Adrenal gland (tissue), 5 donors: ENCODE measurements around the gene CDK5R1.

Experiments
- POLR2A ChIP-seq, 2 donors: fragments of 450-650 bp; IDR thresholded peaks; one replicate each; pipeline ENCODE4 v1.6.1; 2017; ENCODE audit warnings: antibody characterized with exemption in 2 of 2, mild to moderate bottlenecking in 2 of 2, moderate library complexity in 1 of 2
- TF ChIP-seq, protein P1 (sequence below), 6 experiments: fragments of 450-650 bp in 4 of 6; fragments of 200-600 bp in 2 of 6; sonication (generic) in 1 of 6; IDR thresholded peaks; 1 replicate in 5 of 6; 2 replicates in 1 of 6; pipeline versions ENCODE4 v1.5.1 to v1.8.0; 2016 to 2021; ENCODE audit warnings: antibody characterized with exemption in 6 of 6, mild to moderate bottlenecking in 2 of 6, moderate library complexity in 1 of 6
- donor health status: DM: no; HTN: no; CAD: no.

- TF ChIP-seq, protein P1, sequence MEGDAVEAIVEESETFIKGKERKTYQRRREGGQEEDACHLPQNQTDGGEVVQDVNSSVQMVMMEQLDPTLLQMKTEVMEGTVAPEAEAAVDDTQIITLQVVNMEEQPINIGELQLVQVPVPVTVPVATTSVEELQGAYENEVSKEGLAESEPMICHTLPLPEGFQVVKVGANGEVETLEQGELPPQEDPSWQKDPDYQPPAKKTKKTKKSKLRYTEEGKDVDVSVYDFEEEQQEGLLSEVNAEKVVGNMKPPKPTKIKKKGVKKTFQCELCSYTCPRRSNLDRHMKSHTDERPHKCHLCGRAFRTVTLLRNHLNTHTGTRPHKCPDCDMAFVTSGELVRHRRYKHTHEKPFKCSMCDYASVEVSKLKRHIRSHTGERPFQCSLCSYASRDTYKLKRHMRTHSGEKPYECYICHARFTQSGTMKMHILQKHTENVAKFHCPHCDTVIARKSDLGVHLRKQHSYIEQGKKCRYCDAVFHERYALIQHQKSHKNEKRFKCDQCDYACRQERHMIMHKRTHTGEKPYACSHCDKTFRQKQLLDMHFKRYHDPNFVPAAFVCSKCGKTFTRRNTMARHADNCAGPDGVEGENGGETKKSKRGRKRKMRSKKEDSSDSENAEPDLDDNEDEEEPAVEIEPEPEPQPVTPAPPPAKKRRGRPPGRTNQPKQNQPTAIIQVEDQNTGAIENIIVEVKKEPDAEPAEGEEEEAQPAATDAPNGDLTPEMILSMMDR (IDR thresholded peaks at IDR 0.05) = no peak
- TF ChIP-seq POLR2A (IDR thresholded peaks at IDR 0.05) = no peak
Measured at GRCh38 chr17:32528825-32529224, 42.0 kb downstream of the CDK5R1 start.
